HepG2 (cell line): Measurements from ENCODE around the gene SYVN1. TPM values are rescaled to one million over a fixed set of nuclear protein-coding genes. Genes with fewer than 3 reads are reported as not detected.

Experiments
- ATAC-seq: fragments of 200-7000 bp; cut with Tn5 transposase; 3 replicates; pipeline ENCODE4 v1.9.1; 2020; ENCODE audit warnings: mild to moderate bottlenecking, moderate library complexity
- BruUV-seq: library from RNA; stranded (reverse); fragments of 400-500 nt; replicated peaks from 2 replicates; lab custom pipeline; 2021; lab: Mats Ljungman, UMichigan
- CTCF ChIA-PET: fragments of 300-600 bp; formaldehyde crosslinking; extraction: SDS; loops from one replicate; lab custom pipeline; 2021; ENCODE audit warnings: low total read pairs, inconsistent platforms, low intra/inter-chr PET ratio; lab: Yijun Ruan, JAX
- POLR2A ChIA-PET: fragments of 350-600 bp; sonication (Branson Sonifier 250); formaldehyde crosslinking; loops from one replicate; lab custom pipeline; 2020; ENCODE audit warnings: antibody characterized with exemption, inconsistent platforms; lab: Yijun Ruan, JAX
- DNase-seq: peaks from one replicate; pipeline ENCODE4 v3.0.0-alpha.2; 2015; ENCODE audit warnings: low spot score
- FAIRE-seq: peaks from 3 replicates; lab custom pipeline; 2011; peaks lifted over from hg19 to GRCh38; lab: Jason Lieb, UNC
- H2AFZ ChIP-seq: one replicate; pipeline ENCODE4 v1.6.1; 2011; ENCODE audit warnings: low read length, inconsistent platforms
- H3K27ac ChIP-seq: fragments of 300-600 bp; 3 replicates; pipeline ENCODE4 v1.8.0; 2011; ENCODE audit warnings: mixed run types, mild to moderate bottlenecking, mixed read lengths, low read length, inconsistent platforms; ENCODE audit not compliant: insufficient read depth; ENCODE audit errors: extremely low read length
- H3K27me3 ChIP-seq, 2 experiments: fragments of 200-600 bp in 1 of 2; 2 replicates in 1 of 2; 3 replicates in 1 of 2; pipeline versions ENCODE4 v1.6.0 to v1.8.0; 2011; ENCODE audit warnings: low read length in 2 of 2, mild to moderate bottlenecking in 2 of 2, moderate library complexity in 2 of 2, inconsistent platforms in 1 of 2; ENCODE audit not compliant: insufficient read depth in 2 of 2, control insufficient read depth in 1 of 2
- H3K36me3 ChIP-seq, 2 experiments: fragments of 200-600 bp in 1 of 2; replicated peaks in 1 of 2; 2 replicates in 1 of 2; 3 replicates in 1 of 2; pipeline versions ENCODE4 v1.5.1 to v1.8.0; 2011; ENCODE audit warnings: low read length in 2 of 2, inconsistent platforms in 1 of 2; ENCODE audit not compliant: insufficient read depth in 2 of 2, control insufficient read depth in 1 of 2
- H3K4me1 ChIP-seq: 2 replicates; pipeline ENCODE4 v1.5.1; 2012; ENCODE audit warnings: low read length, inconsistent platforms; ENCODE audit not compliant: insufficient read depth
- H3K4me2 ChIP-seq: 2 replicates; pipeline ENCODE4 v1.6.0; 2011; ENCODE audit warnings: low read depth, low read length, inconsistent platforms
- H3K4me3 ChIP-seq, 3 experiments: fragments of 200-600 bp in 1 of 3; sonication (generic), shearing (Covaris generic) in 1 of 3; replicated peaks in 1 of 3; 2 replicates each; pipeline ENCODE4 v1.5.1; 2011 to 2016; ENCODE audit warnings: low read length in 3 of 3, inconsistent platforms in 2 of 3, low read depth in 2 of 3, mild to moderate bottlenecking in 2 of 3, control low read depth in 1 of 3, mixed read lengths in 1 of 3; ENCODE audit not compliant: insufficient read depth in 1 of 3
- H3K79me2 ChIP-seq: one replicate; pipeline ENCODE4 v1.6.1; 2011; ENCODE audit warnings: low read length, inconsistent platforms; ENCODE audit not compliant: insufficient read depth
- H3K9ac ChIP-seq: 2 replicates; pipeline ENCODE4 v1.6.0; 2011; ENCODE audit warnings: mild to moderate bottlenecking, low read depth, low read length, inconsistent platforms; ENCODE audit not compliant: insufficient read depth
- H3K9me3 ChIP-seq: 2 replicates; pipeline ENCODE4 v1.5.1; 2012; ENCODE audit warnings: mild to moderate bottlenecking, low read length
- H4K20me1 ChIP-seq: 2 replicates; pipeline ENCODE4 v1.6.0; 2011; ENCODE audit warnings: inconsistent platforms, mild to moderate bottlenecking, low read length, moderate library complexity; ENCODE audit not compliant: insufficient read depth
- AGO2 ChIP-seq: fragments of 200-400 bp; formaldehyde crosslinking; optimal IDR thresholded peaks from 2 replicates; pipeline ENCODE3; 2017; ENCODE audit warnings: mild to moderate bottlenecking, low read depth, low read length, moderate library complexity
- EP300 ChIP-seq, 3 experiments: sonication (generic) in 1 of 3; formaldehyde crosslinking in 1 of 3; IDR thresholded peaks; 2 replicates each; pipeline versions ENCODE4 v1.5.1 to v1.6.1; 2011 to 2020; ENCODE audit warnings: low read depth in 2 of 3, low read length in 2 of 3, borderline replicate concordance in 1 of 3, improper control_type of control experiment in 1 of 3, mild to moderate bottlenecking in 1 of 3, missing genetic modification reagents in 1 of 3, moderate library complexity in 1 of 3
- MAFK ChIP-seq, 2 experiments: IDR thresholded peaks in 1 of 2; conservative IDR thresholded peaks in 1 of 2; 2 replicates each; pipeline ENCODE4 v1.6.1; 2011; ENCODE audit warnings: improper control_type of control experiment in 2 of 2, low read length in 2 of 2
- NR2F6 ChIP-seq, 2 experiments: IDR thresholded peaks; 2 replicates each; pipeline ENCODE4 v1.6.1; 2016; ENCODE audit warnings: antibody characterized with exemption in 1 of 2, mild to moderate bottlenecking in 1 of 2
- POLR2A ChIP-seq, 2 experiments: IDR thresholded peaks; 2 replicates each; pipeline ENCODE4 v1.6.1; 2011; ENCODE audit warnings: low read depth in 2 of 2, low read length in 2 of 2, mild to moderate bottlenecking in 1 of 2, moderate library complexity in 1 of 2; ENCODE audit not compliant: insufficient read depth in 1 of 2
- POLR2AphosphoS5 ChIP-seq: IDR thresholded peaks from 2 replicates; pipeline ENCODE4 v1.6.1; 2012; ENCODE audit warnings: low read depth, low read length
- POLR2G ChIP-seq: fragments of 200-400 bp; formaldehyde crosslinking; IDR thresholded peaks from 2 replicates; pipeline ENCODE4 v1.6.1; 2018; ENCODE audit warnings: mild to moderate bottlenecking, low read depth, low read length, moderate library complexity
- PRDM10 ChIP-seq: sonication (generic); formaldehyde crosslinking; IDR thresholded peaks from 2 replicates; pipeline ENCODE4 v1.4.0; 2020; ENCODE audit warnings: low read depth, missing genetic modification reagents
- RBFOX2 ChIP-seq: fragments of 200-400 bp; formaldehyde crosslinking; IDR thresholded peaks from 2 replicates; pipeline ENCODE4 v1.6.1; 2017; ENCODE audit warnings: low read depth, mild to moderate bottlenecking, low read length
- ZNF543 ChIP-seq: sonication (generic); formaldehyde crosslinking; IDR thresholded peaks from 2 replicates; pipeline ENCODE4 v1.4.0; 2020; ENCODE audit warnings: mild to moderate bottlenecking, missing genetic modification reagents
- ZNF652 ChIP-seq: IDR thresholded peaks from 2 replicates; pipeline ENCODE4 v1.6.1; 2016; ENCODE audit warnings: low read depth, borderline replicate concordance
- ZSCAN9 ChIP-seq: IDR thresholded peaks from 2 replicates; pipeline ENCODE4 v1.6.1; 2016; ENCODE audit warnings: borderline replicate concordance
- WGBS: methylation state at CpG from one replicate; pipeline ENCODE4 v1.1.6; 2017; ENCODE audit warnings: low lambda C conversion rate; 5-methylcytosine and 5-hydroxymethylcytosine counted together
- in situ Hi-C: cut with HindIII; loops from 2 replicates; pipeline ENCODE4 v1.10.0; 2017; ENCODE audit warnings: low pct_unique_long_range_greater_than_20kb; ENCODE audit not compliant: extremely low pct_ligation_motif_present
- intact Hi-C: fragments of 100-400 bp; cut with micrococcal nuclease; formaldehyde crosslinking; loops from one replicate; pipeline ENCODE4 v1.10.0; 2022; ENCODE audit not compliant: unreplicated experiment
- polyA plus RNA-seq, 8 experiments: library from polyadenylated mRNA; depleted of rRNA in 3 of 8; stranded (reverse) in 7 of 8; unstranded in 1 of 8; fragments of >200 nt; fragmentation: Illumina TruSeq in 4 of 8; extraction: Trizol in 4 of 8; gene quantifications; 2 replicates each; pipeline versions ENCODE4 v1.2.1 to v1.2.3, GENCODE V29; 2011 to 2016; ENCODE audit warnings: low read depth in 4 of 8, missing spikeins in 1 of 8, mixed read lengths in 1 of 8; ENCODE audit not compliant: insufficient read depth in 1 of 8
- total RNA-seq, 5 experiments: library from RNA; depleted of rRNA; stranded (reverse); fragments of >200 nt; fragmentation: Illumina TruSeq; extraction: Trizol; gene quantifications; 2 replicates each; pipeline ENCODE4 v1.2.3, GENCODE V29; 2016; ENCODE audit warnings: low read depth in 1 of 5

SYVN1 gene
- total and polyA plus RNA-seq, 2 of the 13 experiments (the other 11 are each of a cell fraction or from before 2014, with no cell fraction given): 10.3 to 22.5 TPM

DNA sequence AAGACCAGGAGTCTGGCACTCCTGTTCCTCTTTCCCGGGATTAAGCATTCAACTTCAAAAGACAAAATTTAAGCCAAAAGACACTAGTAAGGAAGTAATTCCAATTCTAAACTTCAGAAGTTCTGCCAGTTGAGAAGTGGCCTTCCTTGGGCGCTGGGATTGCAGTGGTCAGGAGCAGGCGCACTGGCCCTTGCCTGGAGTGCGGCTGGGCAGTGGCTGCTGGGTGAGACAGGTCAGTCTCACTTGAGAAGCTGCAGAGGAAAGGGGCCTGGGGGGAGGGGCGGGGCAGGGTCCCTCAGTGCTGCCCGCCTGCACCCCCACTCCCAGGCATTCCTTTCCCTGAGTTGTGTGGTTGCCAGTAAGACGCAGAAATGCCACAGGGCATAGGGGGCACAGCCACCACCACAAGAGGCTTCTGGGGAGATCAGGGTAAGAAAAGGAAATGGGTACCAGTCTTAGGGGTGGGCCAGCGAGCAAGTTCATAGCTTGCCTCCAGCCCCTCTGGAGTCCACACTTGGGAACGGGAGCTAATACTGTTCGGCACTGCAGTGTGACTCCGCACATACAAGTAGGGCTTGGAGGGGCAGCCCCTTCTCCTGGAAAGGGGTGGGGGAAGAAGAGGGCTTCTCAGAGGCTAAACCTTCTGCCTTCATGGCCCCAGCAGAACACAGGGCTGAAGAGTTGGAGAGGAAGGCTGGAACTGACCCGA lies 6.7 kb downstream of the SYVN1 start (continued):
- TF ChIP-seq PRDM10 (CRISPR knock-in tag) (no peak), POLR2A (IDR thresholded peaks at IDR 0.05; ENCODE audit: insufficient read depth in 1 of 2, low read depth in 2 of 2, low read length in 2 of 2) (peak in 1 of 2 experiments; percentile 5; a peak in 1 of 4 replicates), RBFOX2 (peak; percentile 36; the same call in 1 of the 2 replicates), POLR2AphosphoS5 (peak; percentile 21; the same call in 1 of the 2 replicates), EP300 (IDR thresholded peaks at IDR 0.05; ENCODE audit: low read depth in 2 of 2, low read length in 2 of 2) (no peak), EP300 (CRISPR knock-in tag; IDR thresholded peaks at IDR 0.05; ENCODE audit: borderline replicate concordance) (no peak), ZNF652 (CRISPR knock-in tag) (no peak)

- BruUV-seq: no TSS peak
- Histone ChIP-seq H2AFZ (no peak overlapping the region), H3K9ac (no peak overlapping the region), H3K79me2 (peaks cover 31% of the 10 kb centered on the region), H3K4me1 (peaks cover 20% of the 10 kb centered on the region), H4K20me1 (peaks cover 4% of the 10 kb centered on the region; the same call in 1 of the 2 replicates), H3K36me3 (peaks cover 43 to 67% of the 10 kb centered on the region in 2 experiments), H3K27me3 (no peaks in the 10 kb centered on the region; a peak in 1 of 5 replicates), H3K27ac (no peak overlapping the region), H3K4me3 (no peak overlapping the region), H3K4me2 (no peak overlapping the region), H3K9me3 (no peaks in the 10 kb centered on the region)
- FAIRE-seq: no peak
- intact Hi-C loops (no loop called here), in situ Hi-C loops (no loop called here)
- WGBS: 95% methylated on average over 6 of the region's 6 CpGs
- ChIA-PET CTCF (no interaction called here), POLR2A (interaction anchor here (0.7 to 1.7 kb wide), 4 partner anchors 8 to 55 kb away, joined by 3 to 6 read pairs (median 4); partner anchors contain the start of genes CAPN1 and TM7SF2)
- TF ChIP-seq NR2F6 (IDR thresholded peaks at IDR 0.05) (peak; percentile 10; the same call in 1 of the 2 replicates), NR2F6 (CRISPR knock-in tag; IDR thresholded peaks at IDR 0.05) (no peak), POLR2AphosphoS5 (peak; percentile 16), ZNF543 (no peak), POLR2G (peak; percentile 21), ZSCAN9 (CRISPR knock-in tag) (no peak), AGO2 (peak; percentile 65), MAFK (conservative IDR thresholded peaks at IDR 0.05 in 1 of 2, IDR thresholded peaks at IDR 0.05 in 1 of 2; ENCODE audit: low read length in 2 of 2) (peak; percentile 36 to 45; a peak in 2 of 4 replicates), POLR2A (IDR thresholded peaks at IDR 0.05; ENCODE audit: insufficient read depth in 1 of 2, low read depth in 2 of 2, low read length in 2 of 2) (peak in 1 of 2 experiments; percentile 42; a peak in 2 of 4 replicates)
- DNase-seq: no peak
- no peak for ATAC-seq
Measured at GRCh38 chr11:65126624-65127274, 7.6 kb downstream of the SYVN1 start.
